ENCODE data around the gene TGFBR2. TPM values are rescaled to one million over a fixed set of nuclear protein-coding genes. Genes with fewer than 3 reads are reported as not detected.

The TGFBR2 gene
- total RNA-seq, 1 experiment from 2014 or later, result 16.1 TPM

DNA sequence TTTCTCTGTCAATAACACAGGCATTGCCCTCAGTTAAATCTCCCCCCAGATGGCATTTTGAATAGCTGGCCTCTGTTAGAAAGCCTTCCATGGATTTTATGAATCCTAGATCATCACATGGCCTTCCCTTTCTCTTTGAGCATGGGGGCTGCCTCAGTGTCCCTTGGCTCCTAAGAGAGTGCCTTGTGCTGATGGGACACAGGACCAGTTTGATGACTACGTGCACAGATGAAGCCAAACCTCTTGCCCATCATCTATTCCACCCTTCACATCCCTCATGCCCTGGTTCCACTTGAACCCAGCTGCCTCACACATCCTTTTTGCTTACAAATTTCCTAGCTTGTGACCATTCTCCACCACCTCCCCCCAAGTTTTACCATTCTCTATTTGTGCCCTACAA, 12.9 kb downstream of the TGFBR2 start:
- POLR2A ChIA-PET (ENCODE audit: low non-redundant PET), result no interaction called here
- intact Hi-C loops (cut with micrococcal nuclease; ENCODE audit: unreplicated experiment), result no loop called here

DNA sequence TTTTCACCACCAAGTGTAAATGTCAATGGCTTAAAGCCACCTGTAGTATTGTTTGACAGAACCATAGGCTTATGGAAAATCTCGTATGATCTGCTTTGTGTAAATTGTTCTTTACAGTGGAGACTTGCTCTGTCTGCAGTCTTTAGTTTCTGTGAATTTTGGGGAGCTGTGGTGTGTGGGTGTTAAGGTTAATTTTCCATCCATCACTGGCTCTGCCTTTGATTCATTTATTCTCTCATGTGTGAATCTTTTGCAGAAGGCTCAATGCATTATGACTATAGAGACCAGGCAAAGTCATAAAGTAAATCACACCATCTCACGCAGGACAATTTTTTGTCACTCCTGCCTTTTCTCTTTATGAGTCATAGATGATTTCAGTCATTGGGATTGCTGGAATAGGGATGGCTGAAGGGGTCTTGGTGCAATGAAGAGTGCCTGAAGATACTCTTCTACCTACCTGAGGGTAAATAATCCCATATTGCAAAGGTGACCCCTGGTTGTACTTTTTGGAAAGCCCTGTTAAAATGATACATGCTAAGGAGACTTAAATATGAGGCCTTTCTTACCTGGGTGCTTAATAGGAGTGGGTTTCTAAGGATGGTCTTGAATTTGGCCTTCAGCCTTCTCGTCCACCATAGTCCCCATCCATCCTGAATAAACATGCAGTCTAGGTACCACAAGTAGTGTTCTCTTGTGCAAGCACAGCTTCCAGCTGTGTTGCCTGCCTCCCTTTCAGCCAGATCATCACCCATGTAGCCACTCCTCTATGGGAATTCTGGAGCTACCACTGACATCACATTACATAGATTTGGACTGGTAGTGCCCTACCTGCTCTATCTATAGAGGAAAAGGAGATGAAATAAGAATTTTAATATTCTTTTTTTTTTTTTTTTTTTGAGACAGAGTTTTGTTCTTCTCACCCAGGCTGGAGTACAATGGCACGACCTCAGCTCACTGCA, 14.3 kb downstream of the TGFBR2 start:
- Histone ChIP-seq H3K4me1 (ENCODE audit: insufficient read depth, low read length, poor library complexity, severe bottlenecking) (peaks cover 36% of the 10 kb centered on the region), H3K27me3 (replicated peaks; ENCODE audit: insufficient read depth, low read depth, low read length, poor library complexity) (no peaks in the 10 kb centered on the region), H3K36me3 (ENCODE audit: insufficient read depth, low read length, poor library complexity, severe bottlenecking) (no peaks in the 10 kb centered on the region), H3K4me3 (ENCODE audit: low read depth, low read length, poor library complexity, severe bottlenecking) (no peak overlapping the region), H3K27ac (ENCODE audit: low read depth, low read length, poor library complexity, severe bottlenecking) (no peak overlapping the region), H3K9me3 (ENCODE audit: low read depth, low read length, poor library complexity, severe bottlenecking) (no peaks in the 10 kb centered on the region)
- intact Hi-C loops (cut with micrococcal nuclease; ENCODE audit: unreplicated experiment), result no loop called here
- no TSS peak for BruUV-seq (replicated peaks)
- DNase-seq (ENCODE audit: low spot score), result no peak
- TF ChIP-seq, protein P1, sequence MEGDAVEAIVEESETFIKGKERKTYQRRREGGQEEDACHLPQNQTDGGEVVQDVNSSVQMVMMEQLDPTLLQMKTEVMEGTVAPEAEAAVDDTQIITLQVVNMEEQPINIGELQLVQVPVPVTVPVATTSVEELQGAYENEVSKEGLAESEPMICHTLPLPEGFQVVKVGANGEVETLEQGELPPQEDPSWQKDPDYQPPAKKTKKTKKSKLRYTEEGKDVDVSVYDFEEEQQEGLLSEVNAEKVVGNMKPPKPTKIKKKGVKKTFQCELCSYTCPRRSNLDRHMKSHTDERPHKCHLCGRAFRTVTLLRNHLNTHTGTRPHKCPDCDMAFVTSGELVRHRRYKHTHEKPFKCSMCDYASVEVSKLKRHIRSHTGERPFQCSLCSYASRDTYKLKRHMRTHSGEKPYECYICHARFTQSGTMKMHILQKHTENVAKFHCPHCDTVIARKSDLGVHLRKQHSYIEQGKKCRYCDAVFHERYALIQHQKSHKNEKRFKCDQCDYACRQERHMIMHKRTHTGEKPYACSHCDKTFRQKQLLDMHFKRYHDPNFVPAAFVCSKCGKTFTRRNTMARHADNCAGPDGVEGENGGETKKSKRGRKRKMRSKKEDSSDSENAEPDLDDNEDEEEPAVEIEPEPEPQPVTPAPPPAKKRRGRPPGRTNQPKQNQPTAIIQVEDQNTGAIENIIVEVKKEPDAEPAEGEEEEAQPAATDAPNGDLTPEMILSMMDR (conservative IDR thresholded peaks at IDR 0.05; ENCODE audit: low read depth, low read length), result no peak
- TF ChIP-seq EZH2 (IDR thresholded peaks at IDR 0.05; ENCODE audit: borderline replicate concordance, low read depth, low read length, poor library complexity, severe bottlenecking), result no peak
- CTCF ChIA-PET, result no interaction called here
- POLR2A ChIA-PET (ENCODE audit: low non-redundant PET), result no interaction called here

More for the DNA sequence above, 12.9 kb downstream of the TGFBR2 start:
- TF ChIP-seq, protein P1 (conservative IDR thresholded peaks at IDR 0.05; ENCODE audit: low read depth, low read length), result no peak
- Histone ChIP-seq H3K4me3 (ENCODE audit: low read depth, low read length, poor library complexity, severe bottlenecking) (no peak overlapping the region), H3K36me3 (ENCODE audit: insufficient read depth, low read length, poor library complexity, severe bottlenecking) (no peaks in the 10 kb centered on the region), H3K4me1 (ENCODE audit: insufficient read depth, low read length, poor library complexity, severe bottlenecking) (peaks cover 35% of the 10 kb centered on the region), H3K27ac (ENCODE audit: low read depth, low read length, poor library complexity, severe bottlenecking) (no peak overlapping the region), H3K9me3 (ENCODE audit: low read depth, low read length, poor library complexity, severe bottlenecking) (no peaks in the 10 kb centered on the region), H3K27me3 (replicated peaks; ENCODE audit: insufficient read depth, low read depth, low read length, poor library complexity) (no peaks in the 10 kb centered on the region)
- DNase-seq (ENCODE audit: low spot score), result no peak
- no TSS peak for BruUV-seq (replicated peaks)
- CTCF ChIA-PET, result no interaction called here

DNA sequence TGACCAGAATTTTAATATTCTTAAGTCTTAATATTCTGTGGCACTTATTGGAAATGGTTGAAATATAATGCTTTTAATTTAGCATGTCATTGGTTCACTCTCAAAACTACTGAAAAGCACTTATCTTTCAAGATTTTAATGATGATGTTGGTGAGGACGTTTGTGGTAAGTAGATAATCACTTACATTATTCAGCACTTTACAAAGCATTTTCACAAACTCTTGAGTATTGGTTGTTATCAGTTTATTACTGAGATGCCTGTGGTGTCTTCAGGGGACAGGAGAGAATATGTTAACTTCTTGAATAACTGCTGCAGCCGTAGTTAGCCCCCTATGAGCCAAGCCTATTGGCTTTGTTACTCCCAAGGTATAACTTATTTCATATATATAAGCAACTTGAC, 15.2 kb downstream of the TGFBR2 start:
- DNase-seq (ENCODE audit: low spot score), result no peak
- TF ChIP-seq, protein P1 (conservative IDR thresholded peaks at IDR 0.05; ENCODE audit: low read depth, low read length), result no peak
- no peak for TF ChIP-seq EZH2 (IDR thresholded peaks at IDR 0.05; ENCODE audit: borderline replicate concordance, low read depth, low read length, poor library complexity, severe bottlenecking)
- Histone ChIP-seq H3K4me3 (ENCODE audit: low read depth, low read length, poor library complexity, severe bottlenecking) (no peak overlapping the region), H3K27ac (ENCODE audit: low read depth, low read length, poor library complexity, severe bottlenecking) (no peak overlapping the region), H3K4me1 (ENCODE audit: insufficient read depth, low read length, poor library complexity, severe bottlenecking) (peaks cover 42% of the 10 kb centered on the region), H3K27me3 (replicated peaks; ENCODE audit: insufficient read depth, low read depth, low read length, poor library complexity) (no peaks in the 10 kb centered on the region), H3K36me3 (ENCODE audit: insufficient read depth, low read length, poor library complexity, severe bottlenecking) (no peaks in the 10 kb centered on the region), H3K9me3 (ENCODE audit: low read depth, low read length, poor library complexity, severe bottlenecking) (no peaks in the 10 kb centered on the region)
- ChIA-PET CTCF (no interaction called here), POLR2A (ENCODE audit: low non-redundant PET) (no interaction called here)
- intact Hi-C loops (cut with micrococcal nuclease; ENCODE audit: unreplicated experiment), result no loop called here
- no TSS peak for BruUV-seq (replicated peaks)
